GM23338 (cell line): ENCODE measurements around the gene GARS1. TPM values are rescaled to one million over a fixed set of nuclear protein-coding genes. Genes with fewer than 3 reads are reported as not detected.

ENCODE experiments used
- ATAC-seq: fragments of 200-7000 bp; cut with Tn5 transposase; 3 replicates; pipeline ENCODE4 v1.9.1; 2020
- DNase-seq: peaks from one replicate; pipeline ENCODE4 v3.0.0-alpha.2; 2015; ENCODE audit warnings: low spot score
- H2AFZ ChIP-seq: fragments of 200-600 bp; sonication (generic); 2 replicates; pipeline ENCODE4 v1.8.0; 2016; ENCODE audit warnings: antibody characterized with exemption, mild to moderate bottlenecking, moderate library complexity
- H3F3A ChIP-seq: fragments of 200-600 bp; sonication (generic); replicated peaks from 2 replicates; pipeline ENCODE4 v1.8.0; 2017; ENCODE audit warnings: antibody characterized with exemption, mixed run types, low read depth
- H3K27ac ChIP-seq: fragments of 200-600 bp; sonication (generic); 2 replicates; pipeline ENCODE4 v1.6.1; 2016; ENCODE audit warnings: low read depth
- H3K27me3 ChIP-seq: fragments of 200-600 bp; sonication (generic); 2 replicates; pipeline ENCODE4 v1.8.0; 2016; ENCODE audit warnings: mild to moderate bottlenecking, mixed run types, moderate library complexity; ENCODE audit not compliant: insufficient read depth
- H3K36me3 ChIP-seq: fragments of 200-600 bp; sonication (generic); 2 replicates; pipeline ENCODE4 v1.8.0; 2016; ENCODE audit warnings: mild to moderate bottlenecking; ENCODE audit not compliant: insufficient read depth
- H3K4me1 ChIP-seq: fragments of 200-600 bp; sonication (generic); 2 replicates; pipeline ENCODE4 v1.8.0; 2016; ENCODE audit warnings: mild to moderate bottlenecking, moderate library complexity; ENCODE audit not compliant: insufficient read depth
- H3K4me2 ChIP-seq: fragments of 200-600 bp; sonication (generic); 2 replicates; pipeline ENCODE4 v1.7.1; 2017; ENCODE audit warnings: mixed run types
- H3K4me3 ChIP-seq: fragments of 200-600 bp; sonication (generic); 2 replicates; pipeline ENCODE4 v1.6.1; 2016; ENCODE audit warnings: mixed run types
- H3K79me2 ChIP-seq: fragments of 200-600 bp; sonication (generic); replicated peaks from 2 replicates; pipeline ENCODE4 v1.8.0; 2017; ENCODE audit warnings: mild to moderate bottlenecking; ENCODE audit not compliant: insufficient read depth
- H3K9me2 ChIP-seq: fragments of 200-600 bp; sonication (generic); 2 replicates; pipeline ENCODE4 v1.8.0; 2017; ENCODE audit not compliant: insufficient read depth
- H4K20me1 ChIP-seq: fragments of 200-600 bp; sonication (generic); replicated peaks from 2 replicates; pipeline ENCODE4 v1.8.0; 2017; ENCODE audit warnings: mild to moderate bottlenecking; ENCODE audit not compliant: insufficient read depth
- H3K27ac Mint-ChIP-seq: 2 replicates; pipeline ENCODE4 v1.8.0; 2020; ENCODE audit warnings: inconsistent platforms, mild to moderate bottlenecking, moderate library complexity, mixed read lengths
- H3K27me3 Mint-ChIP-seq: 3 replicates; pipeline ENCODE4 v1.8.0; 2022; ENCODE audit warnings: low read depth, mild to moderate bottlenecking, moderate library complexity, mixed read lengths, inconsistent platforms; ENCODE audit not compliant: insufficient read depth, poor library complexity
- H3K36me3 Mint-ChIP-seq: 3 replicates; pipeline ENCODE4 v1.8.0; 2021; ENCODE audit warnings: low read depth, mild to moderate bottlenecking, inconsistent platforms, moderate library complexity, mixed read lengths
- H3K4me1 Mint-ChIP-seq: 3 replicates; pipeline ENCODE4 v1.8.0; 2020; ENCODE audit warnings: mild to moderate bottlenecking, inconsistent platforms, mixed read lengths
- H3K4me3 Mint-ChIP-seq: 3 replicates; pipeline ENCODE4 v1.8.0; 2021; ENCODE audit warnings: moderate library complexity, mild to moderate bottlenecking, inconsistent platforms, mixed read lengths
- H3K9me3 Mint-ChIP-seq: 3 replicates; pipeline ENCODE4 v1.8.0; 2020; ENCODE audit warnings: moderate library complexity, mild to moderate bottlenecking, inconsistent platforms, mixed read lengths
- CREB1 ChIP-seq: fragments of 250-450 bp; sonication (Bioruptor Pico); IDR thresholded peaks from 2 replicates; pipeline ENCODE4 v1.5.0; 2020; ENCODE audit warnings: low read depth, mild to moderate bottlenecking, moderate library complexity
- CTCF ChIP-seq, 2 experiments: fragments of 200-600 bp in 1 of 2; sonication (generic) in 1 of 2; conservative IDR thresholded peaks; 2 replicates each; pipeline versions ENCODE4 v1.5.1 to v1.6.1; 2016 to 2017; ENCODE audit warnings: antibody characterized with exemption in 2 of 2, low read depth in 2 of 2, mild to moderate bottlenecking in 2 of 2, moderate library complexity in 1 of 2
- EZH2 ChIP-seq: fragments of 200-600 bp; sonication (generic); IDR thresholded peaks from one replicate; pipeline ENCODE4 v1.8.0; 2017; ENCODE audit warnings: antibody characterized with exemption, mild to moderate bottlenecking, low read depth; ENCODE audit not compliant: unreplicated experiment
- EZH2phosphoT487 ChIP-seq: fragments of 200-600 bp; sonication (generic); IDR thresholded peaks from one replicate; pipeline ENCODE4 v1.8.1; 2018; ENCODE audit warnings: antibody characterized with exemption; ENCODE audit not compliant: unreplicated experiment
- JUNB ChIP-seq: IDR thresholded peaks from one replicate; pipeline ENCODE4 v1.6.1; 2016; ENCODE audit warnings: antibody characterized with exemption; ENCODE audit not compliant: unreplicated experiment
- NANOG ChIP-seq: IDR thresholded peaks from 2 replicates; pipeline ENCODE4 v1.6.1; 2016; ENCODE audit warnings: antibody characterized with exemption, borderline replicate concordance
- POLR2AphosphoS5 ChIP-seq: IDR thresholded peaks from 2 replicates; pipeline ENCODE4 v1.6.1; 2016; ENCODE audit warnings: antibody characterized with exemption, low read depth
- STAT1 ChIP-seq: IDR thresholded peaks from one replicate; pipeline ENCODE4 v1.6.1; 2016; ENCODE audit warnings: antibody characterized with exemption; ENCODE audit not compliant: unreplicated experiment
- ZNF114 ChIP-seq: fragments of 250-450 bp; sonication (Bioruptor Pico); IDR thresholded peaks from 2 replicates; pipeline ENCODE4 v1.5.0; 2020; ENCODE audit warnings: mild to moderate bottlenecking, moderate library complexity
- ZNF462 ChIP-seq: fragments of 250-450 bp; sonication (Bioruptor Pico); IDR thresholded peaks from 2 replicates; pipeline ENCODE4 v1.5.0; 2020; ENCODE audit warnings: mild to moderate bottlenecking, moderate library complexity
- polyA plus RNA-seq: library from polyadenylated mRNA; unstranded; fragments of >200 nt; fragmentation: Nextera tagmentation; extraction: Ambion mirVana; gene quantifications from 2 replicates; pipeline ENCODE4 v1.2.1, GENCODE V29; 2016
- total RNA-seq: library from RNA; depleted of rRNA; stranded (reverse); fragments of >200 nt; shearing (Covaris generic); gene quantifications from 2 replicates; pipeline ENCODE4 v1.2.3, GENCODE V29; 2014
- TF ChIP-seq, protein P1 (sequence below): IDR thresholded peaks from one replicate; pipeline ENCODE4 v1.6.1; 2018; ENCODE audit warnings: antibody characterized with exemption; ENCODE audit not compliant: unreplicated experiment
- TF ChIP-seq, protein P2 (sequence below): IDR thresholded peaks from 2 replicates; pipeline ENCODE4 v1.6.1; 2016; ENCODE audit warnings: antibody characterized with exemption

GARS1 gene
- total and polyA plus RNA-seq, 2 experiments from 2014 or later = 207 to 241 TPM

GRCh38 chr7:30563326-30563942 lies 31.2 kb upstream of the GARS1 start:
- H3K9me2 ChIP-seq = no peaks in the 10 kb centered on the region
- ATAC-seq (no peak), DNase-seq (no peak)
- Mint-ChIP-seq H3K4me1 (peaks cover 16% of the 10 kb centered on the region), H3K9me3 (no peaks in the 10 kb centered on the region), H3K4me3 (no peak overlapping the region), H3K27ac (no peak overlapping the region), H3K27me3 (peaks cover 2% of the 10 kb centered on the region), H3K36me3 (no peaks in the 10 kb centered on the region; the same call in 2 of the 3 replicates)
- H3F3A ChIP-seq = no peaks in the 10 kb centered on the region
- no peak overlapping the region for H3K27ac ChIP-seq
- peaks cover 12% of the 10 kb centered on the region for H3K4me1 ChIP-seq
- H3K4me2 ChIP-seq = no peak overlapping the region
- H3K79me2 ChIP-seq = no peaks in the 10 kb centered on the region
- no peaks in the 10 kb centered on the region for H4K20me1 ChIP-seq
- no peak overlapping the region for H3K4me3 ChIP-seq
- no peaks in the 10 kb centered on the region for H3K36me3 ChIP-seq
- H2AFZ ChIP-seq = no peak overlapping the region
- no peak for TF ChIP-seq JUNB
- TF ChIP-seq POLR2AphosphoS5 = no peak
- no peak for TF ChIP-seq STAT1
- no peak for TF ChIP-seq CREB1
- no peak for TF ChIP-seq NANOG
- no peak for TF ChIP-seq ZNF462 (CRISPR knock-in tag)
- no peak for TF ChIP-seq CTCF (conservative IDR thresholded peaks at IDR 0.05; ENCODE audit: low read depth in 2 of 2)
- TF ChIP-seq, protein P1, sequence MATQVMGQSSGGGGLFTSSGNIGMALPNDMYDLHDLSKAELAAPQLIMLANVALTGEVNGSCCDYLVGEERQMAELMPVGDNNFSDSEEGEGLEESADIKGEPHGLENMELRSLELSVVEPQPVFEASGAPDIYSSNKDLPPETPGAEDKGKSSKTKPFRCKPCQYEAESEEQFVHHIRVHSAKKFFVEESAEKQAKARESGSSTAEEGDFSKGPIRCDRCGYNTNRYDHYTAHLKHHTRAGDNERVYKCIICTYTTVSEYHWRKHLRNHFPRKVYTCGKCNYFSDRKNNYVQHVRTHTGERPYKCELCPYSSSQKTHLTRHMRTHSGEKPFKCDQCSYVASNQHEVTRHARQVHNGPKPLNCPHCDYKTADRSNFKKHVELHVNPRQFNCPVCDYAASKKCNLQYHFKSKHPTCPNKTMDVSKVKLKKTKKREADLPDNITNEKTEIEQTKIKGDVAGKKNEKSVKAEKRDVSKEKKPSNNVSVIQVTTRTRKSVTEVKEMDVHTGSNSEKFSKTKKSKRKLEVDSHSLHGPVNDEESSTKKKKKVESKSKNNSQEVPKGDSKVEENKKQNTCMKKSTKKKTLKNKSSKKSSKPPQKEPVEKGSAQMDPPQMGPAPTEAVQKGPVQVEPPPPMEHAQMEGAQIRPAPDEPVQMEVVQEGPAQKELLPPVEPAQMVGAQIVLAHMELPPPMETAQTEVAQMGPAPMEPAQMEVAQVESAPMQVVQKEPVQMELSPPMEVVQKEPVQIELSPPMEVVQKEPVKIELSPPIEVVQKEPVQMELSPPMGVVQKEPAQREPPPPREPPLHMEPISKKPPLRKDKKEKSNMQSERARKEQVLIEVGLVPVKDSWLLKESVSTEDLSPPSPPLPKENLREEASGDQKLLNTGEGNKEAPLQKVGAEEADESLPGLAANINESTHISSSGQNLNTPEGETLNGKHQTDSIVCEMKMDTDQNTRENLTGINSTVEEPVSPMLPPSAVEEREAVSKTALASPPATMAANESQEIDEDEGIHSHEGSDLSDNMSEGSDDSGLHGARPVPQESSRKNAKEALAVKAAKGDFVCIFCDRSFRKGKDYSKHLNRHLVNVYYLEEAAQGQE = no peak
- TF ChIP-seq, protein P2, sequence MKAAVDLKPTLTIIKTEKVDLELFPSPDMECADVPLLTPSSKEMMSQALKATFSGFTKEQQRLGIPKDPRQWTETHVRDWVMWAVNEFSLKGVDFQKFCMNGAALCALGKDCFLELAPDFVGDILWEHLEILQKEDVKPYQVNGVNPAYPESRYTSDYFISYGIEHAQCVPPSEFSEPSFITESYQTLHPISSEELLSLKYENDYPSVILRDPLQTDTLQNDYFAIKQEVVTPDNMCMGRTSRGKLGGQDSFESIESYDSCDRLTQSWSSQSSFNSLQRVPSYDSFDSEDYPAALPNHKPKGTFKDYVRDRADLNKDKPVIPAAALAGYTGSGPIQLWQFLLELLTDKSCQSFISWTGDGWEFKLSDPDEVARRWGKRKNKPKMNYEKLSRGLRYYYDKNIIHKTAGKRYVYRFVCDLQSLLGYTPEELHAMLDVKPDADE = no peak
- no peak for TF ChIP-seq EZH2phosphoT487
- no peak for TF ChIP-seq ZNF114 (CRISPR knock-in tag)
- TF ChIP-seq EZH2 = no peak
- no peaks in the 10 kb centered on the region for H3K27me3 ChIP-seq
